Measurements from ENCODE around the gene ACOX3. TPM values are rescaled to one million over a fixed set of nuclear protein-coding genes. Genes with fewer than 3 reads are reported as not detected.

ACOX3 gene
- total RNA-seq, 2 experiments from 2014 or later, result 24.2 to 27.8 TPM

- Mint-ChIP-seq H3K27ac (no peak overlapping the region), H3K4me1 (ENCODE audit: low read depth) (no peaks in the 10 kb centered on the region), H3K36me3 (ENCODE audit: low read depth) (peaks cover 4% of the 10 kb centered on the region), H3K27me3 (no peaks in the 10 kb centered on the region), H3K4me3 (no peak overlapping the region), H3K9me3 (no peaks in the 10 kb centered on the region)
- no peak for ATAC-seq
- POLR2A ChIA-PET, result no interaction called here
- intact Hi-C loops (cut with micrococcal nuclease), result no loop called here
- no peak for TF ChIP-seq CTCF (IDR thresholded peaks at IDR 0.05)
- no peak for DNase-seq
- CTCF ChIA-PET, result interaction anchor here (1.1 kb wide), 1 partner anchor 73 kb away, joined by 3 read pairs; no protein-coding TSS in a partner anchor
Observed at GRCh38 chr4:8473920-8474590, 33.5 kb upstream of the ACOX3 start.

- H3K27me3 Mint-ChIP-seq, result no peaks in the 10 kb centered on the region
- ATAC-seq (no peak), DNase-seq (no peak)
- H3K4me1 Mint-ChIP-seq (ENCODE audit: low read depth), result no peaks in the 10 kb centered on the region
- ChIA-PET CTCF (interaction anchor here (1.1 kb wide), 1 partner anchor 74 kb away, joined by 3 read pairs; no protein-coding TSS in a partner anchor), POLR2A (no interaction called here)
- no peak overlapping the region for H3K27ac Mint-ChIP-seq
- intact Hi-C loops (cut with micrococcal nuclease), result no loop called here
- no peak overlapping the region for H3K4me3 Mint-ChIP-seq
- TF ChIP-seq CTCF (IDR thresholded peaks at IDR 0.05), result no peak
- peaks cover 9% of the 10 kb centered on the region for H3K36me3 Mint-ChIP-seq (ENCODE audit: low read depth)
- H3K9me3 Mint-ChIP-seq, result no peaks in the 10 kb centered on the region
Observed at GRCh38 chr4:8473198-8473919, 32.8 kb upstream of the ACOX3 start.

- intact Hi-C loops (cut with micrococcal nuclease), result no loop called here
- DNase-seq, result no peak
- Mint-ChIP-seq H3K4me3 (no peak overlapping the region), H3K36me3 (ENCODE audit: low read depth) (peaks cover 9% of the 10 kb centered on the region), H3K9me3 (no peaks in the 10 kb centered on the region), H3K27ac (no peak overlapping the region), H3K27me3 (no peaks in the 10 kb centered on the region), H3K4me1 (ENCODE audit: low read depth) (no peaks in the 10 kb centered on the region)
- ChIA-PET CTCF (no interaction called here), POLR2A (interaction anchor here (0.6 kb wide), 1 partner anchor 81 kb away, joined by 3 read pairs; no protein-coding TSS in a partner anchor)
- ATAC-seq, result no peak
- no peak for TF ChIP-seq CTCF (IDR thresholded peaks at IDR 0.05)
Observed at GRCh38 chr4:8472689-8473197, 32.2 kb upstream of the ACOX3 start.

- H3K36me3 Mint-ChIP-seq (ENCODE audit: low read depth), result peaks cover 9% of the 10 kb centered on the region
- H3K27me3 Mint-ChIP-seq, result no peaks in the 10 kb centered on the region
- ATAC-seq (no peak), DNase-seq (no peak)
- intact Hi-C loops (cut with micrococcal nuclease), result no loop called here
- TF ChIP-seq CTCF (IDR thresholded peaks at IDR 0.05), result no peak
- no peaks in the 10 kb centered on the region for H3K4me1 Mint-ChIP-seq (ENCODE audit: low read depth)
- CTCF ChIA-PET, result no interaction called here
- POLR2A ChIA-PET, result interaction anchor here (0.6 to 1.0 kb wide), 2 partner anchors 81 to 230 kb away, joined by 3 read pairs; no protein-coding TSS in a partner anchor
- no peak overlapping the region for H3K4me3 Mint-ChIP-seq
- H3K27ac Mint-ChIP-seq, result no peak overlapping the region
- no peaks in the 10 kb centered on the region for H3K9me3 Mint-ChIP-seq
Observed at GRCh38 chr4:8472158-8472688, 31.7 kb upstream of the ACOX3 start.

Measured in activated CD8-positive, alpha-beta T cell treated with anti-CD3 and anti-CD28 coated beads for 36 hours (primary cell).